GM13976 (cell line): Measurements from ENCODE around the gene ATM.
"Not testable (repeated sequence)": the region's sequence is repeated elsewhere in the genome, so short reads cannot be mapped to it uniquely, and the experiment has no call there.

Source experiments
- DNase-seq: peaks from one replicate; pipeline ENCODE4 v3.0.0; 2012; ENCODE audit warnings: low spot score
- in situ Hi-C: fragments of 300-500 bp; cut with MboI; formaldehyde crosslinking; loops from one replicate; pipeline ENCODE4 v1.12.0; 2022; ENCODE audit warnings: low sequenced_read_pairs, mixed read lengths, inconsistent platforms; ENCODE audit not compliant: unreplicated experiment
- TF ChIP-seq, protein P1 (sequence below): IDR thresholded peaks from 2 replicates; pipeline ENCODE4 v1.5.1; 2012; ENCODE audit warnings: borderline replicate concordance, mild to moderate bottlenecking; ENCODE audit not compliant: insufficient read depth; ENCODE audit errors: extremely low read depth, missing control alignments, control extremely low read depth

The ATM gene

DNA sequence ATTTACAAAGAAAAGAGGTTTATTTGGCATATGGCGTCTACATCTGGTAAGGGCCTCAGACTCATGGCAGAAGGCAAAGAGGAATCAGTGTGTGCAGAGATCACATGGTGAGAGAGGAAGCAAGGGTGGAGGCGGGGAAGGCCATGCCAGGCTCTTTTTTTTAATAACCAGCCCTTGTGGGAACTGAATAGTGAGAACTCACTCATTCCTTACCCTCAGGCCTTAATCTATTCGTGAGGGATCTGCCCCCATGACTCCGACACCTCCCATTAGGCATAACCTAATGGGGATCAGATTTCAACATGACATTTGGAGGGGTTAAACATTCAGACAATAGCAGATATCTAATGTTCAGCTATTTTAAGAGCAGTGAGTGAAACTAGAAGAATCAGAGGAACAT, 55.7 kb downstream of the ATM start:
- TF ChIP-seq, protein P1, sequence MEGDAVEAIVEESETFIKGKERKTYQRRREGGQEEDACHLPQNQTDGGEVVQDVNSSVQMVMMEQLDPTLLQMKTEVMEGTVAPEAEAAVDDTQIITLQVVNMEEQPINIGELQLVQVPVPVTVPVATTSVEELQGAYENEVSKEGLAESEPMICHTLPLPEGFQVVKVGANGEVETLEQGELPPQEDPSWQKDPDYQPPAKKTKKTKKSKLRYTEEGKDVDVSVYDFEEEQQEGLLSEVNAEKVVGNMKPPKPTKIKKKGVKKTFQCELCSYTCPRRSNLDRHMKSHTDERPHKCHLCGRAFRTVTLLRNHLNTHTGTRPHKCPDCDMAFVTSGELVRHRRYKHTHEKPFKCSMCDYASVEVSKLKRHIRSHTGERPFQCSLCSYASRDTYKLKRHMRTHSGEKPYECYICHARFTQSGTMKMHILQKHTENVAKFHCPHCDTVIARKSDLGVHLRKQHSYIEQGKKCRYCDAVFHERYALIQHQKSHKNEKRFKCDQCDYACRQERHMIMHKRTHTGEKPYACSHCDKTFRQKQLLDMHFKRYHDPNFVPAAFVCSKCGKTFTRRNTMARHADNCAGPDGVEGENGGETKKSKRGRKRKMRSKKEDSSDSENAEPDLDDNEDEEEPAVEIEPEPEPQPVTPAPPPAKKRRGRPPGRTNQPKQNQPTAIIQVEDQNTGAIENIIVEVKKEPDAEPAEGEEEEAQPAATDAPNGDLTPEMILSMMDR, result no peak
- in situ Hi-C loops, result no loop called here
- DNase-seq, result no peak

DNA sequence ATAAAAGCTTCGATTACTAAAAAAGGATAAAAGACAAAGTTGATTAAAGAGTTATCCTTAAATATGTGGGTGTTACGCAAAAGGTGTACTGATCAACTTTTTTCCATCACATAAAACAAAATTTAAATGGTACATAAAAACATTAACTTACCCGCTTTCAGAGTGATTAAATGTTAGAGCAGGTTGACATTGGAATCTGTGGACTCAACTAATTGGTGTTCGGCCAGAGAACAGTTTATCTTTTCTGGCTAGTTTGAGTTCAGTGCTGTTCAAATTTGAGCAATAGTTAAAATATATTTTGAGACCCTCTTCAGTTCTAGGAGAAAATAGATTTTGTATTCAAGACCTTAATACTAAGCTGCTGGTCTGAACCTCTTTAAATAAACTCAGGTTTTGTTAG, 56.1 kb downstream of the ATM start:
- TF ChIP-seq, protein P1, result no peak
- DNase-seq, result no peak
- in situ Hi-C loops, result no loop called here

DNA sequence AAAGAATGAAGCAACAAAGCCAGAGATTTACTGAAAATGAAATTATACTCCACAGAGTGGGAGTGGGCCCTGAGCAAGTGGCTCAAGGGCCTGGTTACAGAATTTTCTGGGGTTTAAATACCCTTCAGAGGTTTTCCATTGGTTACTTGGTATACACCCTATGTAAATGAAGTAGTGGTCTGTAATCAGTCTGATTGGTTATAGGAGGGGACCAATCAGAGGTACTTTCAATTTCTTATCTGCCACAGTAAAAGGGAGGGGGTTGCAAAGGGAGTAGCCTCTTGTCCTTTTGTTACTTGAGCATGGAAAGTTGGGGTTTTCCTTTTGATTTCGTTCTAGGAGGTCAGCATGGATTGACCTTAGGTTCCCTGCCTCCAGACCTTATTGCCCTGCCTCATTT, 63.5 kb downstream of the ATM start:
- TF ChIP-seq, protein P1, result no peak
- in situ Hi-C loops, result no loop called here
- no peak for DNase-seq

DNA sequence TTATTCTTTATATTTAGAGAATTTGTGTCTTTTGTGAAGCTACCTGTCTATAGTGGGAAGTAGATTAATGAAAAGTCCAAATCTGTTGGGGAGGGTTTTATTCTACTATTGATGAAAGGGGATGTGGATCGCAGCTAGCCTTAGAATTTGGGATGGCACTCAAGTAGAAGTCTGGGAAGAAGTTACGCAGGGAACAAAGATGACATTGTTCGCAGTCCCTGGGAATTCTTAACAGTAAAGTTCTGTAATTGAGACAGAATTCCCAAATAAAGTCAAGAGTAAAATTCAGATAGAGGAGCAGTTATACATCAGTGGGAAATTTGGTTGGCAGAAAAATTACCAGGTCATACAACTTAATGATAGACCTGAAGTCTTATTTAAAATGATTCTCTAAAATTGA, 64.1 kb downstream of the ATM start:
- TF ChIP-seq, protein P1, result no peak
- no peak for DNase-seq
- in situ Hi-C loops, result no loop called here

DNA sequence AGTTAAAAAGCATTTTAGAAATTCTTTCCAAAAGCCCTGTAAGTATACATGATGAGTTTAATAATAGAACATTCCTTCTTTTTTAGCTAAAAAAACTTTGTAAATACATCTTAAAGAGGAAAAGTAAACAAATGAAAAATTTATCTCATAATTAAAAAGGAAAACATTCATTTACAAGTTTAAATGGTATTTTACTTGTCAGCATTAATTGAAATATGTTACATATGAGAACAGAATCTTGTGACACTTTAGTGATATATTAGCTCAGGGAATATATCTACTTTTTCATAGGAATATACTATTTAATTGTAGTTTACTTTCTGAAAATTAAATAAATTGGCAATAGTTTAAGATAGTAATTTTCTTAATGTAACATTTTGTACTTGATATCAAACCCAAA, 66.2 kb downstream of the ATM start:
- in situ Hi-C loops, DNase-seq: not testable (repeated sequence)

DNA sequence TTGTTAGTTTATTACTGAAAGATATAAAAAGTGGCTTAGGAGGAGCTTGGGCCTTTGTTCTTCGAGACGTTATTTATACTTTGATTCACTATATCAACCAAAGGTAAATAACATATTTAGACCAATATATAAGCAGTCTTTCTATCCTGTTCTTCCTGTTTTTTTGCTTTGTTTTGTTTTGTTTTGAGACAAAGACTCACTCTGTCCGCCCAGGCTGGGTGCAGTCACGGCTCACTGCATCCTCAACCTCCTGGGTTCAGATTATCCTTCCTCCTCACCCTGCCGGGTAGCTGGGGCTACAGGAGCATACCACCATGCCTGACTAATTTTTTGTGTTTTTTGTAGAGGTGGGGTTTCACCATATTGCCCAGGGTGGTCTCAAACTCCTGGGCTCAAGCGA, 66.8 kb downstream of the ATM start:
- TF ChIP-seq, protein P1, result no peak
- in situ Hi-C loops, result no loop called here

DNA sequence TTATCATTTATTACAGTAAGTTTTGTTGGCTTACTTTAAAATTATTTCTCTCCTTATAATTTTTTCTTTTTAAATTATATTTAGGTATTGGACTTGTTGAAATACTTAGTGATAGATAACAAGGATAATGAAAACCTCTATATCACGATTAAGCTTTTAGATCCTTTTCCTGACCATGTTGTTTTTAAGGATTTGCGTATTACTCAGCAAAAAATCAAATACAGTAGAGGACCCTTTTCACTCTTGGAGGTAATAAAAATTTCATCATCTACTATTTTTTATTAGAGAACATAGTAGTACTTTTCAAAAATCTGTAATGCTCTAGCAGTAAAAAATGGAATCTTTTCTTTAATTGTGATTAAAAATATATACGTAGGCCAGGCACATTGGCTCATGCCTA, 70.4 kb downstream of the ATM start:
- DNase-seq, result no peak
- in situ Hi-C loops, result no loop called here

More for the DNA sequence above, 66.8 kb downstream of the ATM start:
- DNase-seq, result no peak

More for the DNA sequence above, 70.4 kb downstream of the ATM start:
- TF ChIP-seq, protein P1, result no peak
